Transverse colon (tissue), 4 donors: ENCODE measurements around the gene SH3BP5L. TPM values are rescaled to one million over a fixed set of nuclear protein-coding genes. Genes with fewer than 3 reads are reported as not detected.

Experiments used
- DNase-seq: peaks from one replicate; pipeline ENCODE4 v3.0.0-alpha.2; 2019
- H3K27ac ChIP-seq, 4 donors: fragments of 200-600 bp; sonication (generic); 2 replicates each; pipeline ENCODE4 v1.5.1; 2016 to 2018; ENCODE audit warnings: inconsistent platforms in 4 of 4
- H3K27me3 ChIP-seq: fragments of 200-600 bp; sonication (generic); 2 replicates; pipeline ENCODE4 v1.5.1; 2017; ENCODE audit warnings: inconsistent platforms
- H3K36me3 ChIP-seq, 4 donors: fragments of 200-600 bp; sonication (generic); 2 replicates each; pipeline ENCODE4 v1.5.1; 2017 to 2019; ENCODE audit warnings: inconsistent platforms in 4 of 4
- H3K4me1 ChIP-seq, 4 donors: fragments of 200-600 bp; sonication (generic); 2 replicates each; pipeline ENCODE4 v1.5.1; 2017 to 2020; ENCODE audit warnings: inconsistent platforms in 4 of 4
- H3K4me3 ChIP-seq, 4 donors: fragments of 200-600 bp; sonication (generic); 1 replicate in 1 of 4; 2 replicates in 3 of 4; pipeline versions ENCODE4 v1.5.1 to v1.6.1; 2017 to 2019; ENCODE audit warnings: inconsistent platforms in 4 of 4
- H3K9me3 ChIP-seq, 2 donors: fragments of 200-600 bp; sonication (generic); 2 replicates each; pipeline ENCODE4 v1.5.1; 2017 to 2019; ENCODE audit warnings: inconsistent platforms in 2 of 2
- EP300 ChIP-seq: sonication (generic); formaldehyde crosslinking; IDR thresholded peaks from one replicate; pipeline ENCODE4 v1.6.1; 2017; ENCODE audit warnings: antibody characterized with exemption, low read depth
- POLR2A ChIP-seq: fragments of 450-650 bp; IDR thresholded peaks from one replicate; pipeline ENCODE4 v1.6.1; 2016; ENCODE audit warnings: antibody characterized with exemption, mild to moderate bottlenecking, moderate library complexity
- POLR2AphosphoS5 ChIP-seq, 3 donors: sonication (generic); formaldehyde crosslinking; IDR thresholded peaks; one replicate each; pipeline ENCODE4 v1.6.1; 2016; ENCODE audit warnings: antibody characterized with exemption in 3 of 3
- WGBS, 2 donors: methylation state at CpG; one replicate each; pipeline ENCODE4 v1.1.5; 2018; ENCODE audit warnings: low coverage in 1 of 2; 5-methylcytosine and 5-hydroxymethylcytosine counted together
- in situ Hi-C, 4 donors: fragments of 200-750 bp; cut with MboI; loops; one replicate each; pipeline versions ENCODE4 v1.15.0 to v1.15.1; 2017; ENCODE audit warnings: low sequenced_read_pairs in 3 of 4, low pct_ligation_motif_present in 1 of 4, low pct_unique_long_range_greater_than_20kb in 1 of 4
- intact Hi-C: fragments of 100-400 bp; cut with DNase I; formaldehyde crosslinking; loops from one replicate; pipeline ENCODE4 v1.15.1; 2023; ENCODE audit warnings: low total_unique reads
- total RNA-seq, 4 donors: library from RNA; depleted of rRNA; stranded (reverse); fragments of >200 nt; gene quantifications; one replicate each; pipeline ENCODE4 v1.1.0, GENCODE V29; 2016
- TF ChIP-seq, protein P1 (sequence below), 5 experiments: fragments of 200-600 bp in 3 of 5; fragments of 450-650 bp in 2 of 5; sonication (generic) in 3 of 5; IDR thresholded peaks; 1 replicate in 2 of 5; 2 replicates in 3 of 5; pipeline ENCODE4 v1.5.1; 2016 to 2017; ENCODE audit warnings: antibody characterized with exemption in 5 of 5, inconsistent platforms in 3 of 5, mild to moderate bottlenecking in 2 of 5, moderate library complexity in 1 of 5

Gene SH3BP5L
- 10 to 100 TPM; 28.1 to 36.2 (median 31.4) TPM for total RNA-seq

DNA sequence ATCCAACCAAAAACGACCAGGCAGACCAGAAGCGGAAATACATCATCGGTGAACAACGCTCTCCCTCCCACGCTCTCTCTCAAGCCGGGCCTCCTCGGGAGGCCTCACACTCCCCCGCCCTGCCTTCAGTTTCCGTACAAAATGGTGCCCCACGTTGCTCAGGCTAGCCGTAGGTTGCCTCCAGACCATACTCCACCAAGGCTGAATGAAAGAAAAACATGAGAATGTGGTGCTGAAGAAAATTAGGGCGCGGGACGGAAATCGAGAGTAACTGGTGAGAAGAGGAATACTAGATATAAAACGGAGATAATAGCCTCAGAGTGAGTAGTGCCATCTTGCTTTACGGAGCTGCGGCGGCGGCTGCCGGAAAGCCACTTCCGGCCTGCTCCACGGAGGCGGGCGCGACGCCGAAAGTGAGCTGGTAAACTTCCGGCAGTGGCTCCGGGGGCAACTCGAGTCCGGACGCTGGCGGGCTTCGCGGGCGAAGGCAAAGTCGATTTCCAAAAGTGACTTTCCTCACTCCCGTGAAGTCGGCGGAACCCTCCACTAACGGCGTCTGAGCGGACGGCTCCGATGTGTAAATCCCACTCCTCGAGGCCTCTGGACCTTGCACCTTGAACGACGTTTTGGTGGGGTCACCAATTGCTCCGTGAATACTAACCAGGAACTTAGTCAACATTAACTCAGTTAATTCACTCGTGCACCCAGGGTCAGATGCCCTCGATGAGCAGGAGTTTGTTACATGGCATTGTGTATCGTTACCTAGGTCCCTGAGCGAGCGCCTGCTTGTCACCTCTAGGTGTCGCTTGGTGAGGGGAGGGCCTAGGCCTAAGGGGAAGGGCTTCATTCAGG, at the start of gene SH3BP5L:
Gene SH3BP5L, minus strand, starts transcription at position 7 of the 852 bp plus-strand sequence. CDS start 980 bp downstream, outside the sequence.
- DNase-seq, result peak; percentile 93
- TF ChIP-seq POLR2AphosphoS5 (IDR thresholded peaks at IDR 0.05) (peak; percentile 27 to 91 (median 86)), POLR2A (peak; percentile 81), EP300 (no peak)
- TF ChIP-seq, protein P1, sequence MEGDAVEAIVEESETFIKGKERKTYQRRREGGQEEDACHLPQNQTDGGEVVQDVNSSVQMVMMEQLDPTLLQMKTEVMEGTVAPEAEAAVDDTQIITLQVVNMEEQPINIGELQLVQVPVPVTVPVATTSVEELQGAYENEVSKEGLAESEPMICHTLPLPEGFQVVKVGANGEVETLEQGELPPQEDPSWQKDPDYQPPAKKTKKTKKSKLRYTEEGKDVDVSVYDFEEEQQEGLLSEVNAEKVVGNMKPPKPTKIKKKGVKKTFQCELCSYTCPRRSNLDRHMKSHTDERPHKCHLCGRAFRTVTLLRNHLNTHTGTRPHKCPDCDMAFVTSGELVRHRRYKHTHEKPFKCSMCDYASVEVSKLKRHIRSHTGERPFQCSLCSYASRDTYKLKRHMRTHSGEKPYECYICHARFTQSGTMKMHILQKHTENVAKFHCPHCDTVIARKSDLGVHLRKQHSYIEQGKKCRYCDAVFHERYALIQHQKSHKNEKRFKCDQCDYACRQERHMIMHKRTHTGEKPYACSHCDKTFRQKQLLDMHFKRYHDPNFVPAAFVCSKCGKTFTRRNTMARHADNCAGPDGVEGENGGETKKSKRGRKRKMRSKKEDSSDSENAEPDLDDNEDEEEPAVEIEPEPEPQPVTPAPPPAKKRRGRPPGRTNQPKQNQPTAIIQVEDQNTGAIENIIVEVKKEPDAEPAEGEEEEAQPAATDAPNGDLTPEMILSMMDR (IDR thresholded peaks at IDR 0.05), result peak; percentile 51 to 81 (median 66)
- WGBS, 2 donors, result 1% methylated on average over 20 to 56 of the region's 56 CpGs
- Histone ChIP-seq H3K36me3 (no peaks in the 10 kb centered on the region), H3K9me3 (no peaks in the 10 kb centered on the region), H3K27ac (peak within 1 kb of the TSS; percentile 91 to 99 (median 95)), H3K4me1 (peaks cover 38 to 48% (median 42%) of the 10 kb centered on the region in 4 donors), H3K27me3 (no peaks in the 10 kb centered on the region), H3K4me3 (peak within 1 kb of the TSS; percentile 67 to 96 (median 78))
- in situ Hi-C loops (no loop called here), intact Hi-C loops (no loop called here)

DNA sequence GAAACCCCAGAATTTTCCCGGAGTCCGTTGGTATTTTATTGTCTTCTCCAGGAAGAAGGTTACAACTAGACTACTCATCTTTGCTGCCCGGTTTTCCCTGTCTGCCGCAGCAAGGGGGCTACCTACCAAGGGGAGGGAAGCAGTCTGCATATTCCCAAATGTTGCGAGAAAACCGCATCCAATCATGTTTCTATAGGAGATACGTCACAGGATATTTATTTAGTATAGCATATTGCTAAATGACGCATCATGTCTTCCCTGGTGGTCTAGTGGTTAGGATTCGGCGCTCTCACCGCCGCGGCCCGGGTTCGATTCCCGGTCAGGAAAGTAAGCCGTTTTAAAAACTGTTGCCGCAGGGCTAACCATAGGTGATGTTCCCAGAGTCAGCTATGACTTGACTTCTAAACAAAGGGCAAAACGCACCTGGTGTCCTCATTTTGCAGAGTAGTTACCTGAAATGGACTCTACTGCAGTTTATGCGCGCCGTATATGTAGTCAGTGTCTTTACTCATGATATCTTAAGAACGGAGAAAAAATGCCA, 48.3 kb upstream of the SH3BP5L start:
- in situ Hi-C loops (no loop called here), intact Hi-C loops (no loop called here)
- Histone ChIP-seq H3K9me3 (no peaks in the 10 kb centered on the region), H3K4me3 (peak overlapping the region; percentile 51 to 65 (median 58)), H3K36me3 (no peaks in the 10 kb centered on the region), H3K27ac (peak overlapping the region; percentile 94 to 99 (median 96)), H3K27me3 (no peaks in the 10 kb centered on the region), H3K4me1 (peaks cover 0 to 11% (median 3%) of the 10 kb centered on the region in 4 donors)
- TF ChIP-seq, protein P1 (IDR thresholded peaks at IDR 0.05), result peak in 2 of 5 experiments; percentile 10 to 18
- TF ChIP-seq POLR2AphosphoS5 (IDR thresholded peaks at IDR 0.05) (peak in 1 of 3 donors; percentile 12), POLR2A (no peak), EP300 (no peak)
- peak; percentile 86 for DNase-seq
- 4 to 13% methylated on average over 4 to 23 of the region's 23 CpGs for WGBS, 2 donors

DNA sequence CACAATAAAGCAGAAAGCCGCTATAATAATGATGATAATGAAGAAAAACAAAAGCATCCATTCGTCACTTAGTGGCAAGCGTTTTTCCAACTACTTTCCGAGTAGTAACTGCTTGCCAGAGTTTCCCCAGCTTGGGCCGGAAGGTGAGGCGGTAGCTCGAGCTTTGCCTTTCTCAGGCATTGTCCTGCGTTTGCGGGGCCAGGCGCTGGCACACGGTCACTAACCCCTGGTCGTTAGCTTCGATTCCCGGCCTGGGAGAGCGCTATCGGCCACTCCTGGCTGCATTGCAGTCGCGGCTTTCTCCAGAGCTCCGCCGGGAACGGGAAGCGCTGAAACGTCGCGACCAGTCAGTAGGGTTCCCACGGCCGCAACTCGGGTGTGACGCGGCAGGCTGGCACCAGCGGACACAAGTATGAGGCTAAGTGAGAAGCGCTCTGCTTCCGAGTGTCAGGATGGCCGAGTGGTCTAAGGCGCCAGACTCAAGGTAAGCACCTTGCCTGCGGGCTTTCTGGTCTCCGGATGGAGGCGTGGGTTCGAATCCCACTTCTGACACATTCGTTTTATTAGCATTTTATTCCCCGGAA, 47.8 kb upstream of the SH3BP5L start:
- Histone ChIP-seq H3K27ac (peak overlapping the region; percentile 94 to 99 (median 96)), H3K27me3 (no peaks in the 10 kb centered on the region), H3K4me3 (peak overlapping the region; percentile 51 to 65 (median 58)), H3K36me3 (no peaks in the 10 kb centered on the region), H3K9me3 (no peaks in the 10 kb centered on the region), H3K4me1 (peaks cover 0 to 11% (median 3%) of the 10 kb centered on the region in 4 donors)
- 0% methylated on average over 7 to 41 of the region's 41 CpGs for WGBS, 2 donors
- intact Hi-C loops (no loop called here), in situ Hi-C loops (no loop called here)
- TF ChIP-seq POLR2A, result peak; percentile 74
- TF ChIP-seq, protein P1 (IDR thresholded peaks at IDR 0.05), result no peak
- peak; percentile 15 to 81 (median 66) for TF ChIP-seq POLR2AphosphoS5 (IDR thresholded peaks at IDR 0.05)
- peak; percentile 96 for DNase-seq
